HepG2 (cell line): ENCODE results near the gene PCP4L1. TPM values are rescaled to one million over a fixed set of nuclear protein-coding genes. Genes with fewer than 3 reads are reported as not detected.

ENCODE experiments used
- ATAC-seq: fragments of 200-7000 bp; cut with Tn5 transposase; 3 replicates; pipeline ENCODE4 v1.9.1; 2020; ENCODE audit warnings: mild to moderate bottlenecking, moderate library complexity
- BruUV-seq: library from RNA; stranded (reverse); fragments of 400-500 nt; replicated peaks from 2 replicates; lab custom pipeline; 2021; lab: Mats Ljungman, UMichigan
- CTCF ChIA-PET: fragments of 300-600 bp; formaldehyde crosslinking; extraction: SDS; loops from one replicate; lab custom pipeline; 2021; ENCODE audit warnings: low total read pairs, inconsistent platforms, low intra/inter-chr PET ratio; lab: Yijun Ruan, JAX
- POLR2A ChIA-PET: fragments of 350-600 bp; sonication (Branson Sonifier 250); formaldehyde crosslinking; loops from one replicate; lab custom pipeline; 2020; ENCODE audit warnings: antibody characterized with exemption, inconsistent platforms; lab: Yijun Ruan, JAX
- DNase-seq: peaks from one replicate; pipeline ENCODE4 v3.0.0-alpha.2; 2015; ENCODE audit warnings: low spot score
- FAIRE-seq: peaks from 3 replicates; lab custom pipeline; 2011; peaks lifted over from hg19 to GRCh38; lab: Jason Lieb, UNC
- H2AFZ ChIP-seq: one replicate; pipeline ENCODE4 v1.6.1; 2011; ENCODE audit warnings: low read length, inconsistent platforms
- H3K27ac ChIP-seq: fragments of 300-600 bp; 3 replicates; pipeline ENCODE4 v1.8.0; 2011; ENCODE audit warnings: mixed run types, mild to moderate bottlenecking, mixed read lengths, low read length, inconsistent platforms; ENCODE audit not compliant: insufficient read depth; ENCODE audit errors: extremely low read length
- H3K27me3 ChIP-seq, 2 experiments: fragments of 200-600 bp in 1 of 2; 2 replicates in 1 of 2; 3 replicates in 1 of 2; pipeline versions ENCODE4 v1.6.0 to v1.8.0; 2011; ENCODE audit warnings: low read length in 2 of 2, mild to moderate bottlenecking in 2 of 2, moderate library complexity in 2 of 2, inconsistent platforms in 1 of 2; ENCODE audit not compliant: insufficient read depth in 2 of 2, control insufficient read depth in 1 of 2
- H3K36me3 ChIP-seq, 2 experiments: fragments of 200-600 bp in 1 of 2; replicated peaks in 1 of 2; 2 replicates in 1 of 2; 3 replicates in 1 of 2; pipeline versions ENCODE4 v1.5.1 to v1.8.0; 2011; ENCODE audit warnings: low read length in 2 of 2, inconsistent platforms in 1 of 2; ENCODE audit not compliant: insufficient read depth in 2 of 2, control insufficient read depth in 1 of 2
- H3K4me1 ChIP-seq: 2 replicates; pipeline ENCODE4 v1.5.1; 2012; ENCODE audit warnings: low read length, inconsistent platforms; ENCODE audit not compliant: insufficient read depth
- H3K4me2 ChIP-seq: 2 replicates; pipeline ENCODE4 v1.6.0; 2011; ENCODE audit warnings: low read depth, low read length, inconsistent platforms
- H3K4me3 ChIP-seq, 3 experiments: fragments of 200-600 bp in 1 of 3; sonication (generic), shearing (Covaris generic) in 1 of 3; replicated peaks in 1 of 3; 2 replicates each; pipeline ENCODE4 v1.5.1; 2011 to 2016; ENCODE audit warnings: low read length in 3 of 3, inconsistent platforms in 2 of 3, low read depth in 2 of 3, mild to moderate bottlenecking in 2 of 3, control low read depth in 1 of 3, mixed read lengths in 1 of 3; ENCODE audit not compliant: insufficient read depth in 1 of 3
- H3K79me2 ChIP-seq: one replicate; pipeline ENCODE4 v1.6.1; 2011; ENCODE audit warnings: low read length, inconsistent platforms; ENCODE audit not compliant: insufficient read depth
- H3K9ac ChIP-seq: 2 replicates; pipeline ENCODE4 v1.6.0; 2011; ENCODE audit warnings: mild to moderate bottlenecking, low read depth, low read length, inconsistent platforms; ENCODE audit not compliant: insufficient read depth
- H3K9me3 ChIP-seq: 2 replicates; pipeline ENCODE4 v1.5.1; 2012; ENCODE audit warnings: mild to moderate bottlenecking, low read length
- H4K20me1 ChIP-seq: 2 replicates; pipeline ENCODE4 v1.6.0; 2011; ENCODE audit warnings: inconsistent platforms, mild to moderate bottlenecking, low read length, moderate library complexity; ENCODE audit not compliant: insufficient read depth
- CC2D1A ChIP-seq: sonication (generic); formaldehyde crosslinking; IDR thresholded peaks from 2 replicates; pipeline ENCODE4 v1.8.1; 2023; ENCODE audit warnings: mild to moderate bottlenecking, missing genetic modification reagents
- CEBPB ChIP-seq: IDR thresholded peaks from 2 replicates; pipeline ENCODE4 v1.6.1; 2011; ENCODE audit warnings: low read depth, low read length, improper control_type of control experiment, borderline replicate concordance
- FOXC1 ChIP-seq: sonication (generic); formaldehyde crosslinking; IDR thresholded peaks from 2 replicates; pipeline ENCODE4 v1.8.0; 2022; ENCODE audit warnings: mild to moderate bottlenecking, missing genetic modification reagents, borderline replicate concordance
- NFE2L2 ChIP-seq: fragments of 150-350 bp; IDR thresholded peaks from 2 replicates; pipeline ENCODE4 v1.6.1; 2014; ENCODE audit warnings: low read length
- ONECUT2 ChIP-seq: sonication (generic); formaldehyde crosslinking; IDR thresholded peaks from 2 replicates; pipeline ENCODE4 v1.4.0; 2020; ENCODE audit warnings: missing genetic modification reagents
- TCF12 ChIP-seq, 2 experiments: fragments of 450-650 bp in 1 of 2; sonication (generic) in 1 of 2; formaldehyde crosslinking in 1 of 2; IDR thresholded peaks; 2 replicates each; pipeline versions ENCODE4 v1.6.1 to v1.8.0; 2017 to 2022; ENCODE audit warnings: antibody characterized with exemption in 1 of 2, mild to moderate bottlenecking in 1 of 2, missing genetic modification reagents in 1 of 2, moderate library complexity in 1 of 2
- U2AF1 ChIP-seq: fragments of 200-400 bp; formaldehyde crosslinking; optimal IDR thresholded peaks from 2 replicates; pipeline ENCODE3; 2017; ENCODE audit warnings: mild to moderate bottlenecking, low read depth, low read length
- ZNF256 ChIP-seq: sonication (generic); formaldehyde crosslinking; conservative IDR thresholded peaks from 2 replicates; pipeline ENCODE4 v1.4.0; 2020; ENCODE audit warnings: missing genetic modification reagents
- ZNF296 ChIP-seq: sonication (generic); formaldehyde crosslinking; conservative IDR thresholded peaks from 2 replicates; pipeline ENCODE4 v1.5.0; 2020; ENCODE audit warnings: mild to moderate bottlenecking, missing genetic modification reagents
- ZNF431 ChIP-seq: sonication (generic); formaldehyde crosslinking; IDR thresholded peaks from 2 replicates; pipeline ENCODE4 v1.9.0; 2022; ENCODE audit warnings: missing genetic modification reagents, low read depth, mild to moderate bottlenecking, borderline replicate concordance
- ZNF619 ChIP-seq: sonication (generic); formaldehyde crosslinking; IDR thresholded peaks from 2 replicates; pipeline ENCODE4 v1.4.0; 2020; ENCODE audit warnings: mild to moderate bottlenecking, missing genetic modification reagents
- ZNF792 ChIP-seq: IDR thresholded peaks from 2 replicates; pipeline ENCODE4 v1.6.1; 2016
- WGBS: methylation state at CpG from one replicate; pipeline ENCODE4 v1.1.6; 2017; ENCODE audit warnings: low lambda C conversion rate; 5-methylcytosine and 5-hydroxymethylcytosine counted together
- in situ Hi-C: cut with HindIII; loops from 2 replicates; pipeline ENCODE4 v1.10.0; 2017; ENCODE audit warnings: low pct_unique_long_range_greater_than_20kb; ENCODE audit not compliant: extremely low pct_ligation_motif_present
- intact Hi-C: fragments of 100-400 bp; cut with micrococcal nuclease; formaldehyde crosslinking; loops from one replicate; pipeline ENCODE4 v1.10.0; 2022; ENCODE audit not compliant: unreplicated experiment
- polyA plus RNA-seq, 8 experiments: library from polyadenylated mRNA; depleted of rRNA in 3 of 8; stranded (reverse) in 7 of 8; unstranded in 1 of 8; fragments of >200 nt; fragmentation: Illumina TruSeq in 4 of 8; extraction: Trizol in 4 of 8; gene quantifications; 2 replicates each; pipeline versions ENCODE4 v1.2.1 to v1.2.3, GENCODE V29; 2011 to 2016; ENCODE audit warnings: low read depth in 4 of 8, missing spikeins in 1 of 8, mixed read lengths in 1 of 8; ENCODE audit not compliant: insufficient read depth in 1 of 8
- total RNA-seq, 5 experiments: library from RNA; depleted of rRNA; stranded (reverse); fragments of >200 nt; fragmentation: Illumina TruSeq; extraction: Trizol; gene quantifications; 2 replicates each; pipeline ENCODE4 v1.2.3, GENCODE V29; 2016; ENCODE audit warnings: low read depth in 1 of 5
- TF ChIP-seq, protein P1 (sequence below): sonication (generic); formaldehyde crosslinking; IDR thresholded peaks from 2 replicates; pipeline ENCODE4 v1.5.0; 2020; ENCODE audit warnings: mild to moderate bottlenecking, missing genetic modification reagents

The PCP4L1 gene
- total and polyA plus RNA-seq, 2 of the 13 experiments (the other 11 are each of a cell fraction or from before 2014, with no cell fraction given) = 0.28 TPM; not detected in 1

DNA sequence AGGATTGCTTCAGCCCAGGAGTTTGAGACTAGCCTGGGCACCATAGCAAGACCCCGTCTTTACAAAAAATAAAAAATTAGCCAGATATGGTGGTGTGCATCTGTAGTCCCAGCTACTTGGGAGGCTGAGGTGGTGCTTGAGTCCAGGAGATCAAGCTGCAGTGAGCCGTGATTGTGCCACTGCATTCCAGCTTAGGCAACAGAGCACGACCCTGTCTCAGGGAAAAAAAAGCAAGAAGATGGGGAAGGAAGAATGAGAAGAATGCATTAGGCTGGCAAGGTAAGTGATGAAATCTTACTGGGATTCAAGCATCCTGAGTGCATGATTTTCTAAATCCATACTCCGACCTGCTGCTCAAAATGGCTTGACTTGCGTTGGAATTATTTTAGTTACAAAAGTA, 6.8 kb downstream of the PCP4L1 start:
- no peak overlapping the region for H3K4me3 ChIP-seq
- H3K4me2 ChIP-seq = no peak overlapping the region
- H3K4me1 ChIP-seq = peaks cover 16% of the 10 kb centered on the region
- H3K27ac ChIP-seq = no peak overlapping the region
- no peaks in the 10 kb centered on the region for H3K36me3 ChIP-seq
- H3K27me3 ChIP-seq = no peaks in the 10 kb centered on the region; a peak in 1 of 5 replicates
- ATAC-seq = no peak
- H3K79me2 ChIP-seq = no peaks in the 10 kb centered on the region
- in situ Hi-C loops = no loop called here
- H3K9me3 ChIP-seq = no peaks in the 10 kb centered on the region
- WGBS = 32% methylated on average over 5 of the region's 5 CpGs
- H4K20me1 ChIP-seq = no peaks in the 10 kb centered on the region
- H3K9ac ChIP-seq = no peak overlapping the region
- no peak for FAIRE-seq
- no peak overlapping the region for H2AFZ ChIP-seq
- CTCF ChIA-PET = no interaction called here
- no peak for DNase-seq
- intact Hi-C loops = no loop called here
- BruUV-seq = no TSS peak
- TF ChIP-seq ZNF792 (CRISPR knock-in tag) (no peak), FOXC1 (CRISPR knock-in tag) (no peak), ZNF256 (CRISPR knock-in tag) (no peak), ONECUT2 (CRISPR knock-in tag) (no peak), U2AF1 (no peak)
- TF ChIP-seq, protein P1, sequence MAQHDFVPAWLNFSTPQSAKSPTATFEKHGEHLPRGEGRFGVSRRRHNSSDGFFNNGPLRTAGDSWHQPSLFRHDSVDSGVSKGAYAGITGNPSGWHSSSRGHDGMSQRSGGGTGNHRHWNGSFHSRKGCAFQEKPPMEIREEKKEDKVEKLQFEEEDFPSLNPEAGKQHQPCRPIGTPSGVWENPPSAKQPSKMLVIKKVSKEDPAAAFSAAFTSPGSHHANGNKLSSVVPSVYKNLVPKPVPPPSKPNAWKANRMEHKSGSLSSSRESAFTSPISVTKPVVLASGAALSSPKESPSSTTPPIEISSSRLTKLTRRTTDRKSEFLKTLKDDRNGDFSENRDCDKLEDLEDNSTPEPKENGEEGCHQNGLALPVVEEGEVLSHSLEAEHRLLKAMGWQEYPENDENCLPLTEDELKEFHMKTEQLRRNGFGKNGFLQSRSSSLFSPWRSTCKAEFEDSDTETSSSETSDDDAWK (CRISPR knock-in tag) = no peak
- POLR2A ChIA-PET = interaction anchor here (1.4 kb wide), 1 partner anchor 26 kb away, joined by 3 read pairs; no protein-coding TSS in a partner anchor

DNA sequence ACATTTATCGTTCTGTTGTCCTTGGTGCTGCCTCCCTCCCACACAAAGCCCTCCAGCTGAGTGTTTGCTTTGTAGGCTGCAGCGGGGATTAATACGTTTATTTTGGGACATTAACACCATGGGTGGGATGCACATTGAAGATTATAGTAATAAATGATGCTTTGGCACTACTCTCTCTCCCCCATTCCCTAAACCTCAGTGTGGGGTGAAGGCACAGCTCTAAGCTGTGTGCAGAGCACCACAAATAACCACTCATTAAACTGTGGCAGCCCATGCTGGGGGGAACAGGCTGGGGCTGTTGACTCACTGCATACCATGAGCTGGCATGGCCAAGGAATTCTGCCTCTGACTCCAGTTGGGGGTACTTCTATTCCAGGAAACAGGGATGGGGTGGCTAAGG, 7.7 kb downstream of the PCP4L1 start:
- POLR2A ChIA-PET = interaction anchor here (1.4 kb wide), 1 partner anchor 27 kb away, joined by 3 read pairs; no protein-coding TSS in a partner anchor
- H3K79me2 ChIP-seq = no peaks in the 10 kb centered on the region
- no peaks in the 10 kb centered on the region for H3K36me3 ChIP-seq
- no peak overlapping the region for H3K4me2 ChIP-seq
- BruUV-seq = no TSS peak
- H3K27ac ChIP-seq = no peak overlapping the region
- no peak; the same call in 2 of the 3 replicates for ATAC-seq
- TF ChIP-seq ZNF619 (CRISPR knock-in tag) (no peak), NFE2L2 (no peak), ZNF296 (CRISPR knock-in tag) (no peak), CEBPB (no peak), TCF12 (IDR thresholded peaks at IDR 0.05) (no peak), TCF12 (CRISPR knock-in tag; IDR thresholded peaks at IDR 0.05) (no peak), CC2D1A (CRISPR knock-in tag) (no peak), ZNF431 (CRISPR knock-in tag) (no peak)
- TF ChIP-seq, all 625 proteins: peak for 0
- Histone ChIP-seq H4K20me1 (no peaks in the 10 kb centered on the region), H2AFZ (no peak overlapping the region), H3K9ac (no peak overlapping the region), H3K4me1 (peaks cover 7% of the 10 kb centered on the region), H3K9me3 (no peaks in the 10 kb centered on the region), H3K27me3 (no peaks in the 10 kb centered on the region; a peak in 1 of 5 replicates), H3K4me3 (no peak overlapping the region)
- in situ Hi-C loops = no loop called here
- intact Hi-C loops = no loop called here
- CTCF ChIA-PET = no interaction called here
- no peak for FAIRE-seq
- no peak for DNase-seq
- WGBS = 38% methylated on average over 3 of the region's 3 CpGs
